HG03097 (cell line): ENCODE results near the gene CETP.
"Not testable (repeated sequence)": the region's sequence is repeated elsewhere in the genome, so short reads cannot be mapped to it uniquely, and the experiment has no call there.

ENCODE experiments used
- ATAC-seq: cut with Tn5 transposase; IDR thresholded peaks from one replicate; pipeline ENCODE4 v1.9.1; 2021; ENCODE audit not compliant: unreplicated experiment, low FRiP score

The CETP gene

DNA sequence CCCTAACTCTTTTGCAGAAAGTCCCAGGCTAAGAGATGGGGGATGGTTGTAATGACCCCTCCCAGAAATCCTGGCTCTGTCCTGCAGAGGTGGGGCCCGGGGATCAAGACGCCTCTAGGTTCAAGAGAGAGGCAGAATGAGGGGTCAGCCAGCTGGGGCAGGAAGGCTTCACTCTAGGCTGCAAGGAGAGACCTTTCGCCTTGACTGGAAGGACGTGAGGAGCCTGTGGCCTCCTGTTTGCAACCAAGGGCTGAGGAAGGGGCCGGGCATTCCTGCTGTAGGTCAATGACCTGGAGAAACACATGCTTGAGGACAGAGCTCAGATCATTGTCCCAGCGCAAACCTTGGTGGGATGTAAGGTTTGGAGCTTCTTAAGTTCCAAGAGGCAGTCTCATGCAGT is 8.7 kb upstream of the CETP start:
- ATAC-seq: no peak

- no peak for ATAC-seq
These were observed 5.7 kb upstream of the CETP start for GRCh38 chr16:56956076-56956475.

DNA sequence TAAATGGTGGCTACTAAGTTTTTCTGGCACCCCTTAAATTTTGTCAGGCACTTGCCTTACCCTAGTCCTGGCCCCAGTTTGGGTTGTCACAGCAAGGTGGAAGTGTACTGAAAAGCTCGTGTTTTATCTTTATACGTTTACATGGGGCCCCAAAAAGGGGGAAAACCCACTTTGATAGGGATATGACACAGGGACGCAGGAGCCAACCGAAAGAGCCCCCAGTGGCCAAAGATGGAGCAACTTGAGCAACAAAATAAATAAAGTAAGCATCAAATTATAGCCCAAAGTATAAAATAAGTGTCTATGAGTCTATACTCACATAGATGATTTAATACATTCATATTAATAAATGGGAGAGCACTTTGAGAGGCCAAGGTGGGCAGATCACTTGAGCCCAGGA is 5.0 kb upstream of the CETP start:
- no peak for ATAC-seq

- ATAC-seq: no peak
These were observed 969 bp upstream of the CETP start for GRCh38 chr16:56960681-56961281.

DNA sequence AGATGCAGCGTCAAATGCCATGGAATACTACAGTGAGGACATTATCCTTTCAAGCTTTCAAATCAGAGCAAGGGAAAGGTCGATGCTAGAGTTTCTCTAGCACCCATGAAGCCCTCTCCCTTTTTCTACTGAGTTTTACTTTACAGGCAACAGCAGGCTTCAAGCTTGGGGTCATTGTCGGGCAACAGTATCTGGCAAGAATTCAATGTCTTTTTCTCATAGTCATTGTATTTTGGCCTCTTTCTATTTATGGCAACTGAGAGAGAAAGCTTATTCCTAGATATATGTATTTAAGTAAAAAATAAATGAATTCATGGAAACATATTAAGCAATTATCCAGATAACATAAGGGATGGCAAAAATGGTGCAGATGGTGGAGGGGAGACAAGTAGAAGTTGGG is 364 bp upstream of the CETP start:
- no peak for ATAC-seq

- ATAC-seq: peak; percentile 69
These were observed 2.7 kb downstream of the CETP start for GRCh38 chr16:56964243-56965148.

DNA sequence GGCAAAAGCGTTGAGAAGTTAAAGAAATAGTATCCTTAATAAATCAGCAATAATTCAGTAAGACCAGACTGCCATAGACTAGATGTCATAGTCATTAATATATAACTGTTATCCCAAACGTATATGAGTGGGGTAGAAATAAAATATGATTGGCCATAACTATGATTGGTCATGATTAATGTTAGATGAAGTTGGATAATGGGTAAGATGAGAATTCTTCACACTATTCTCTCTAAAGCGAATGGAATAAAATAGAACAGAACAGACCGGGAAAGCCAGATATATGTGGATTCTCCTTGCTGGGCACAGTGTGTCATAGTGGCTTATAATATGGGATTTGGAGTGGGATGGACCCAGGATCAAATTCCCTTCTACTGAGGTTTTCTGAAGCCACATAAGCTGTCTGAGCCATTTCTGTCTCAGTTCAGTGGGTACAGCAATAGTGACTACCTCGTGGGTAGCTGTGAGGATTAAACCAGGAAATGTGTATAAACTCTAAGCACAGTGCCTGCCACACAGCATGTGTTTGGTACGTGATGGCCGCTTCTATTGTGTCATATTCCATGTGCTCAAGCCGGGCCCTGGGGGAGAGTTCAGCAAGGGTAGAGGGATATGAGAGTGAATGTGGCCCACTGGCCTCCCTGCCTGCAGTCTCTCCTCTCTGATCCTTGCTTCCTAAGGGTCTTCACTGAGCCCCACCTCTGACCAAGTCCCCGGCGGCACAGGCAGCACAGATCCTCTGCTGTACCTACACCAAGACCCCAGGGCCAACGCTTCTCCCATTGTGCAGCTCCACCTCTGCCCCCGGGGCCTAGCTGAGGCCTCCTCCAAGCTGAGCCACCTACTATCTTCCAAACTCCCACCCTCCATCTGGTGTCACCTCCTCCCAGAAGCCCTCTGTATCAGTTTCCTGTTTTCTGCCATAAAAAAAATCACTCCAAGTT is 3.7 kb downstream of the CETP start:
- ATAC-seq: no peak

DNA sequence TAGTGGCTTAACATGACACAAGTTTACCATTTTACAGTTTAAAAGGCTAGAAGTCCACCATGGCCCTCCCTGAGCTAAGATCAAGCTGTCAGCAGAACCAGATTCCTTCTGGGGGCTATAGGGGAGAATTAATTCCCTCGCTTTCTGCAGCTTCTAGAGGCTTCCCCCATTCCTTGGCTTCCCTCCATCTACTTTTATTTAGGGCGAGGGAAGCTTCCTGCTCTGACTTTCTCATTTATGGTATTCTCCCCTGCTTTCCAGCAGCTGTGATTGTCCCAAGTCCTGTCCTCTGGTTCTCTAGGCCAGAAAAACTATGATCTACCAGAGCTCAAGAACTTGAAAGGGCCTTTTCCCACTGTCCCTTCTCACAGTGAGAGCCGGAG is 4.3 kb downstream of the CETP start:
- no peak for ATAC-seq

- ATAC-seq: no peak
These were observed 6.0 kb downstream of the CETP start for GRCh38 chr16:56967733-56968132.

GRCh38 chr16:56969769-56970168 is 8.0 kb downstream of the CETP start:
- no peak for ATAC-seq

GRCh38 chr16:56970934-56971767 is 9.4 kb downstream of the CETP start:
- peak; percentile 79 for ATAC-seq

DNA sequence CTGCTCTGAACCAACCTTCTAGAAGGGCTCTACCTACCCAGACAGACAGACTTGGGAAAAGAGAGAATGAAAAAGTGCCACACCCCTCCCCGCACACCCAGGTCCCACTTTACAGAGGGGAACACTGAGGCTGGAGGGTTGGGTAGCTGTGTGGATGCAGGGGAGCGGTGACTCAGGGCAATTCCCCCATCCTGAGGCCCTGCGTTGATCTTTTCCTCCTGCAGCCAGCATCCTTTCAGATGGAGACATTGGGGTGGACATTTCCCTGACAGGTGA is 10.0 kb downstream of the CETP start:
- ATAC-seq: no peak

- ATAC-seq: no peak
These were observed 10.9 kb downstream of the CETP start for GRCh38 chr16:56972403-56973293.

DNA sequence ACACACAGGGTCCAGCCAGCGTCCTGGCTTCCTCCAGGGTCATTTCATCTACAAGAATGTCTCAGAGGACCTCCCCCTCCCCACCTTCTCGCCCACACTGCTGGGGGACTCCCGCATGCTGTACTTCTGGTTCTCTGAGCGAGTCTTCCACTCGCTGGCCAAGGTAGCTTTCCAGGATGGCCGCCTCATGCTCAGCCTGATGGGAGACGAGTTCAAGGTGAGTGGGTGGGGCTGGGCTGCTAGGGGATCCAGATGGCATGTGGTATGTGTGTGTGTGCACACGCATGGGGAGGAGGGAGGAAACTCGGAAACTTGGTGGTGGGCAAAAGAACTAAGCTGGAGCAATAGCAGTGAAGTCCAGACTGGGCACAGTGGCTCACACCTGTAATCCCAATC is 11.5 kb downstream of the CETP start:
- ATAC-seq: no peak

- not testable (repeated sequence) for ATAC-seq
These were observed 12.1 kb downstream of the CETP start for GRCh38 chr16:56973899-56974298.

DNA sequence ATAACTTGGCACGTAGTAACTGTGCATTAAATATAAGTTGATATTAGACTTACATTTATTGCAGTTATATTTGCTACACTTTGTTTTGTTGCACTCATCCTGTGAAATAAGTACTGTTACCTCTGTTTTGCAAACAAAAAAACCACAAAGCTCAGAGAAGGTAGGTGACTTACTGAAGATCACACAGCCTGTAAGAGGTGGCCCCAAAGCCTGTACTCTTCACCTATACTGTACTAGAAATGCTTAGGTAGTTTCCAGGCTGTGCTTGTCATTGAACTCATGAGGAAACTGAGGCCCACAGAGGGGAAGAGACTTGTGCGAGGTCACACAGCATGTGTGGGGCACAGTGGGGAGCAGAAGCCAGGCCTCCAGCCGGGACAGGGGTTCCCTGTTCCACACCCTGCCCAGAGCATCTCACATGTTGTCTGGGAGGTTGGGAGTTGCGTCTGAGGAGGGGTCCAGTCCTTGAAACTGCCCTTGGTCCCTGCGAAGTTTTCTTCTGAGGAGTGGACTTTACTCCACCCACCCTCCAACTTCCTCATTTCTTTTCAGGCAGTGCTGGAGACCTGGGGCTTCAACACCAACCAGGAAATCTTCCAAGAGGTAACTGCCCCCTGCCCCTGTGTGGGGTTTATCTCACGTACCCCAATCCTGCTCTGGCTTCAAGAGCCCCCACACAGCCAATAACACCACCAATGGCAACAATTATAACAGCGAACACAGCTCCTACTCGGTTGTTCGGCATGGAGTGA is 13.0 kb downstream of the CETP start:
- ATAC-seq: no peak

DNA sequence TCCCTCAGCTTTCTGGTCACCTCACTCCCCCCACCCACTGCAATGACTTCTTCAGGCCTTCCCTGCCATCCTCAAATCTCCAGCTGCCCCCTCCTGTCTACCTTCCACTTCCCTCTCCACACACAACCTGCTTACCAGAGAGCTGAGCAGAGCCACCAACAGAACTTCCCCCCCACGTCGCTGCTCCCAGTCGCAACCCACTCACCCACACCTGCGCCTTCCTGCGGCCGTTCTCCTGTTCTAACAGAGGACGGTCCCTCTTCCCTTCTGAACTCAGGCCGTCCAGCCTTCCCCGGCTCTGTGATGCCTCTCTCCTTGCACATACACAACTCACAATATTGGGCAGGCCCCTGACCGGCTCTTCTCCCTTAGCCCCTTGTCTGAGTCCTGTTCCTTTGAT is 14.0 kb downstream of the CETP start:
- ATAC-seq: no peak

GRCh38 chr16:56977216-56977615 is 15.5 kb downstream of the CETP start:
- no peak for ATAC-seq
